IMR-90 (cell line): Measurements from ENCODE around the gene CNNM2. TPM values are rescaled to one million over a fixed set of nuclear protein-coding genes. Genes with fewer than 3 reads are reported as not detected.

ENCODE experiments used
- ATAC-seq: fragments of 200-7000 bp; cut with Tn5 transposase; 2 replicates; pipeline ENCODE4 v1.9.1; 2020; ENCODE audit warnings: low read depth, mild to moderate bottlenecking, moderate library complexity
- BruUV-seq: library from RNA; stranded (reverse); fragments of 400-500 nt; replicated peaks from 2 replicates; lab custom pipeline; 2021; lab: Mats Ljungman, UMichigan
- CTCF ChIA-PET: fragments of 300-600 bp; formaldehyde crosslinking; extraction: SDS; loops from one replicate; lab custom pipeline; 2021; ENCODE audit warnings: antibody characterized with exemption; lab: Yijun Ruan, JAX
- POLR2A ChIA-PET: fragments of 300-600 bp; sonication (Branson Sonifier 250); formaldehyde crosslinking; loops from one replicate; lab custom pipeline; 2022; ENCODE audit warnings: antibody characterized with exemption; ENCODE audit not compliant: unreplicated experiment; lab: Charles Lee
- DNase-seq: peaks from one replicate; pipeline ENCODE4 v3.0.0; 2013
- H2AFZ ChIP-seq: replicated peaks from 2 replicates; pipeline ENCODE3; 2013; ENCODE audit warnings: low read length, mild to moderate bottlenecking; ENCODE audit not compliant: poor library complexity
- H2AK5ac ChIP-seq: 2 replicates; pipeline ENCODE4 v1.6.1; 2013; ENCODE audit warnings: low read depth, low read length, inconsistent platforms
- H2AK9ac ChIP-seq: replicated peaks from 2 replicates; pipeline ENCODE3; 2013; ENCODE audit warnings: mild to moderate bottlenecking, low read depth, low read length, moderate library complexity; ENCODE audit not compliant: poor library complexity
- H2BK120ac ChIP-seq: 2 replicates; pipeline ENCODE4 v1.6.1; 2013; ENCODE audit warnings: low read depth, low read length, inconsistent platforms
- H2BK15ac ChIP-seq: 3 replicates; pipeline ENCODE4 v1.6.1; 2013; ENCODE audit warnings: low read depth, low read length, inconsistent platforms
- H2BK20ac ChIP-seq: 2 replicates; pipeline ENCODE4 v1.6.1; 2013; ENCODE audit warnings: low read depth, mild to moderate bottlenecking, inconsistent platforms, low read length, moderate library complexity
- H2BK5ac ChIP-seq: 2 replicates; pipeline ENCODE4 v1.6.1; 2013; ENCODE audit warnings: mild to moderate bottlenecking, low read depth, low read length, inconsistent platforms; ENCODE audit not compliant: poor library complexity, severe bottlenecking
- H3K14ac ChIP-seq: replicated peaks from 2 replicates; pipeline ENCODE4 v1.6.1; 2013; ENCODE audit warnings: low read depth, low read length, inconsistent platforms
- H3K18ac ChIP-seq: 2 replicates; pipeline ENCODE4 v1.6.1; 2013; ENCODE audit warnings: low read depth, low read length, control low read depth
- H3K23ac ChIP-seq: 2 replicates; pipeline ENCODE4 v1.6.1; 2013; ENCODE audit warnings: low read depth, low read length, inconsistent platforms
- H3K27ac ChIP-seq: 2 replicates; pipeline ENCODE4 v1.5.1; 2013; ENCODE audit warnings: mild to moderate bottlenecking, control low read depth, low read length; ENCODE audit not compliant: insufficient read depth
- H3K27me3 ChIP-seq: 2 replicates; pipeline ENCODE4 v1.6.1; 2013; ENCODE audit warnings: low read length; ENCODE audit not compliant: control insufficient read depth, insufficient read depth
- H3K36me3 ChIP-seq: 2 replicates; pipeline ENCODE4 v1.6.1; 2013; ENCODE audit warnings: low read length, mixed read lengths; ENCODE audit not compliant: control insufficient read depth, insufficient read depth
- H3K4ac ChIP-seq: 2 replicates; pipeline ENCODE4 v1.6.1; 2013; ENCODE audit warnings: low read depth, low read length, inconsistent platforms
- H3K4me1 ChIP-seq: 2 replicates; pipeline ENCODE4 v1.6.1; 2013; ENCODE audit warnings: low read length, mixed read lengths; ENCODE audit not compliant: control insufficient read depth, insufficient read depth
- H3K4me2 ChIP-seq: 2 replicates; pipeline ENCODE4 v1.6.1; 2013; ENCODE audit warnings: low read depth, mild to moderate bottlenecking, control low read depth, low read length, moderate library complexity
- H3K4me3 ChIP-seq: 2 replicates; pipeline ENCODE4 v1.5.1; 2013; ENCODE audit warnings: low read depth, mild to moderate bottlenecking, control low read depth, low read length, moderate library complexity; ENCODE audit not compliant: insufficient read depth
- H3K56ac ChIP-seq: 2 replicates; pipeline ENCODE4 v1.6.1; 2013; ENCODE audit warnings: low read length, inconsistent platforms; ENCODE audit not compliant: insufficient read depth; ENCODE audit errors: extremely low read depth
- H3K79me1 ChIP-seq, 2 experiments: 2 replicates each; pipeline ENCODE4 v1.6.1; 2013; ENCODE audit warnings: low read length in 2 of 2, inconsistent platforms in 1 of 2, low read depth in 1 of 2
- H3K9ac ChIP-seq: 2 replicates; pipeline ENCODE4 v1.6.1; 2013; ENCODE audit warnings: low read depth, low read length, control low read depth
- H3K9me1 ChIP-seq: 2 replicates; pipeline ENCODE4 v1.6.1; 2013; ENCODE audit warnings: low read length, inconsistent platforms; ENCODE audit not compliant: insufficient read depth
- H3K9me3 ChIP-seq: 2 replicates; pipeline ENCODE4 v1.6.1; 2013; ENCODE audit warnings: low read length; ENCODE audit not compliant: control insufficient read depth, insufficient read depth
- H4K20me1 ChIP-seq: 2 replicates; pipeline ENCODE4 v1.6.1; 2013; ENCODE audit warnings: low read length, inconsistent platforms; ENCODE audit not compliant: insufficient read depth
- H4K5ac ChIP-seq: 2 replicates; pipeline ENCODE4 v1.6.1; 2013; ENCODE audit warnings: mild to moderate bottlenecking, low read depth, low read length, control low read depth
- H4K8ac ChIP-seq, 2 experiments: 2 replicates each; pipeline ENCODE4 v1.6.1; 2013; ENCODE audit warnings: low read depth in 2 of 2, low read length in 2 of 2, control low read depth in 1 of 2, inconsistent platforms in 1 of 2
- H4K91ac ChIP-seq: 2 replicates; pipeline ENCODE4 v1.6.1; 2013; ENCODE audit warnings: low read depth, low read length, inconsistent platforms; ENCODE audit not compliant: insufficient read depth
- BHLHE40 ChIP-seq: fragments of 150-350 bp; IDR thresholded peaks from 2 replicates; pipeline ENCODE4 v1.6.1; 2016; ENCODE audit warnings: mild to moderate bottlenecking, low read depth, low read length
- CEBPB ChIP-seq: IDR thresholded peaks from 2 replicates; pipeline ENCODE4 v1.6.1; 2012; ENCODE audit warnings: low read depth, low read length, improper control_type of control experiment
- FOS ChIP-seq: fragments of 150-350 bp; IDR thresholded peaks from 2 replicates; pipeline ENCODE4 v1.6.1; 2016; ENCODE audit warnings: low read depth, low read length
- MAZ ChIP-seq: IDR thresholded peaks from 2 replicates; pipeline ENCODE4 v1.6.1; 2012; ENCODE audit warnings: low read depth, mild to moderate bottlenecking, low read length, improper control_type of control experiment, moderate library complexity, borderline replicate concordance
- NFE2L2 ChIP-seq: fragments of 150-350 bp; IDR thresholded peaks from 2 replicates; pipeline ENCODE4 v1.6.1; 2016; ENCODE audit warnings: low read depth, mild to moderate bottlenecking, low read length
- RAD21 ChIP-seq: IDR thresholded peaks from 2 replicates; pipeline ENCODE4 v1.6.1; 2012; ENCODE audit warnings: low read length, improper control_type of control experiment
- RFX5 ChIP-seq: IDR thresholded peaks from 2 replicates; pipeline ENCODE4 v1.8.0; 2012; ENCODE audit warnings: low read depth, mild to moderate bottlenecking, low read length, moderate library complexity
- SMC3 ChIP-seq: fragments of 150-350 bp; IDR thresholded peaks from 2 replicates; pipeline ENCODE4 v1.6.1; 2016; ENCODE audit warnings: low read depth, mild to moderate bottlenecking, antibody characterized with exemption, low read length, moderate library complexity
- WGBS, 2 experiments: methylation state at CpG; one replicate each; pipeline versions ENCODE4 v1.1.5 to v1.1.7; 2013; ENCODE audit warnings: missing lambda C conversion rate in 2 of 2; ENCODE audit not compliant: insufficient read length in 1 of 2; ENCODE audit errors: extremely low coverage in 2 of 2; 5-methylcytosine and 5-hydroxymethylcytosine counted together
- dilution Hi-C: fragments of 300-500 bp; cut with HindIII; formaldehyde crosslinking; loops from one replicate; pipeline ENCODE4 v1.14.3; 2018; ENCODE audit warnings: low sequenced_read_pairs; ENCODE audit not compliant: unreplicated experiment
- in situ Hi-C: fragments of 300-500 bp; cut with MboI; formaldehyde crosslinking; loops from 3 replicates; pipeline ENCODE4 v1.14.3; 2019; ENCODE audit warnings: low sequenced_read_pairs, inconsistent platforms, mixed read lengths
- intact Hi-C: fragments of 100-400 bp; cut with micrococcal nuclease; formaldehyde crosslinking; loops from 2 replicates; pipeline ENCODE4 v1.10.0; 2022
- polyA plus RNA-seq, 3 experiments: library from polyadenylated mRNA; depleted of rRNA; stranded (reverse); fragments of >200 nt; gene quantifications; 2 replicates each; pipeline ENCODE4 v1.2.3, GENCODE V29; 2012; ENCODE audit warnings: low replicate concordance in 1 of 3
- total RNA-seq: library from RNA; depleted of rRNA; stranded (reverse); fragments of >200 nt; gene quantifications from 2 replicates; pipeline ENCODE4 v1.2.3, GENCODE V29; 2012
- TF ChIP-seq, protein P1 (sequence below): fragments of 150-350 bp; IDR thresholded peaks from 2 replicates; pipeline ENCODE4 v1.6.1; 2017; ENCODE audit warnings: mild to moderate bottlenecking, antibody characterized with exemption, low read length, low read depth

Gene CNNM2
- total and polyA plus RNA-seq, 2 of the 4 experiments (the other 2 are of a cell fraction): 4.7 to 5.6 TPM

DNA sequence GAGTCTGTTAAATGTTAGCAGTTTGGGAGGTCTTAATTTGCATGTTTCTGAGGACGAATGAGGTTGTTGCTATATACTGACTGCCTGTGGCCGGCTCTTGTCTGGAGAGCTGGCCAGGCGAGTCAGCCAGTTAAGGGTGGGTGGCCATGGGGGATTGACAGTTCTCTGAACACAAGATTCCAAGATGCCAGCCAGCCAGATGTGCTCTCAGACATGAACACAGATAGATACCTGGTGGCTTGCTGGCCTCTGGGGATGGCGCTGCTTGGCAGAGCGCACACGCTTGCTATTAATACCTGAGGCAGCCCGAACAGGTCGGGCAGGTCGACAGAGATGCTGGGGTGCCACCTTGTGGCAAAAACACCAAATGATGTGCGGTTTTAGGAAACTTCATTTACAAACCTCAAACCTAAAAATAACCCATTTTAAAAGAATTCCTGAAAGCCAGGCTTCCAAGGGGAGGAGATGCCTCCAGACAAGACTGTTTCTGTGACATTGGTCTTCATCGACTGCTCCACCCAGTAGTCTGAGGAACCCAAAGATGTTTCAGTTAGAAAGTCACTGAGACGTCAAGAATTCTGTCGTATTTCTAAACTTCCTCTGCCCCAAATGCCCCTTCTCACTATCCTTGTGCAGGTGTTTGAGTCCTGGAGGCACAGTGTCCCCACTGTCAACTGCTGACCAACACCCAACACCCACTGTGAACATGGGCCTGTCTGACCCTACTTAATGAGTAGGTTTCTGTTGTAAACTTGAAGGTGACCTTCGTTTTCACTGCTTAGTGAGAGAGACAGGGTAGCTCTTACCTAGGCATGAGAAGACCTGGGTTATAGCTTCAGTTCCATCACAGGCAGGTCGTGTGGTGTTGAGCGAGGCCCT is 151.6 kb downstream of the CNNM2 start (continued):
- TF ChIP-seq NFE2L2 (no peak), RAD21 (peak; percentile 89)

DNA sequence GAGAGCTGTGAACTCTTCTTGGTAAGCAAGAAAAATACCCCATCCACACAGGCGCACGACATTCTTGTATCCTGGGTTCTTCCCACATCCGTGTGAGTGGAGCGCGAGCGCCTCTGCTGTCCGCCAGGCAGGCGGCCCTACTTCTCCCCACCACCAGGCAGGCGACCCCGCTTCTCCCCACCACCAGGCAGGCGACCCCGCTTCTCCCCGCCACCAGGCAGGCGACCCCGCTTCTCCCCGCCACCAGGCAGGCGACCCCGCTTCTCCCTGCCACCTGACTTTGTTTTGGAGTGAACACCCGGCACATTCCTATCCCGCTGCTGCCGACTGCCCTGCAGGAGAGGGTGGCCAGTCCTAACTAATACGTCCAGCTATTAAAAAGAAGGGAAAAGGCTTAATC is 154.2 kb downstream of the CNNM2 start:
- TF ChIP-seq RFX5 (no peak), FOS (no peak), CEBPB (no peak), BHLHE40 (no peak), NFE2L2 (no peak), MAZ (no peak), SMC3 (no peak)
- TF ChIP-seq, protein P1, sequence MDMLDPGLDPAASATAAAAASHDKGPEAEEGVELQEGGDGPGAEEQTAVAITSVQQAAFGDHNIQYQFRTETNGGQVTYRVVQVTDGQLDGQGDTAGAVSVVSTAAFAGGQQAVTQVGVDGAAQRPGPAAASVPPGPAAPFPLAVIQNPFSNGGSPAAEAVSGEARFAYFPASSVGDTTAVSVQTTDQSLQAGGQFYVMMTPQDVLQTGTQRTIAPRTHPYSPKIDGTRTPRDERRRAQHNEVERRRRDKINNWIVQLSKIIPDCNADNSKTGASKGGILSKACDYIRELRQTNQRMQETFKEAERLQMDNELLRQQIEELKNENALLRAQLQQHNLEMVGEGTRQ: no peak
- dilution Hi-C loops (no loop called here), intact Hi-C loops (no loop called here), in situ Hi-C loops (loop anchor here (5.0 kb wide), 1 partner anchor 240 kb away; no protein-coding TSS in a partner anchor)
- Histone ChIP-seq H3K56ac (no peak overlapping the region), H3K9me1 (peaks cover 4% of the 10 kb centered on the region; the same call in 1 of the 2 replicates), H3K14ac (no peak overlapping the region), H3K79me1 (peaks cover 8 to 31% of the 10 kb centered on the region in 2 experiments; a peak in 3 of 4 replicates), H2BK20ac (no peak overlapping the region), H3K18ac (no peak overlapping the region), H3K36me3 (peaks cover 30% of the 10 kb centered on the region), H3K23ac (no peak overlapping the region), H2AK9ac (no peak overlapping the region), H3K4me1 (peaks cover 4% of the 10 kb centered on the region; the same call in 1 of the 2 replicates), H2AK5ac (no peak overlapping the region), H2BK120ac (no peak overlapping the region), H2BK5ac (no peak overlapping the region), H4K8ac (no peak overlapping the region), H3K9me3 (no peaks in the 10 kb centered on the region), H2AFZ (no peak overlapping the region), H4K91ac (no peak overlapping the region), H3K4me3 (no peak overlapping the region), H3K4ac (no peak overlapping the region), H4K20me1 (0 out of 2 replicates have a peak, but pooled peaks cover 5% of the 10 kb centered on the region), H3K27me3 (no peaks in the 10 kb centered on the region), H3K27ac (no peak overlapping the region), H2BK15ac (no peak overlapping the region), H4K5ac (no peak overlapping the region), H3K4me2 (no peak overlapping the region), H3K9ac (no peak overlapping the region)
- no TSS peak for BruUV-seq
- DNase-seq (no peak), ATAC-seq (no peak)
- ChIA-PET CTCF (no interaction called here), POLR2A (no interaction called here)
- WGBS, 2 experiments: 95% methylated on average over 8 of the region's 22 CpGs; no CpG with 5 or more reads in 1 of the 2 experiments
